NCI-H748 (cell line): ENCODE results near the gene ATP8A2.

Experiments used
- DNase-seq: peaks from one replicate; lab custom pipeline; 2025; ENCODE audit not compliant: unreplicated experiment; lab: John Stamatoyannopoulos, UW

ATP8A2 gene

GRCh38 chr13:25679936-25680335 is 308.2 kb downstream of the ATP8A2 start:
- DNase-seq, result no peak

- DNase-seq, result no peak
These were observed 310.5 kb downstream of the ATP8A2 start for GRCh38 chr13:25682276-25682675.

GRCh38 chr13:25683056-25683455 is 311.3 kb downstream of the ATP8A2 start:
- DNase-seq, result no peak

- DNase-seq, result no peak
These were observed 312.0 kb downstream of the ATP8A2 start for GRCh38 chr13:25683662-25684370.

- no peak for DNase-seq
These were observed 312.7 kb downstream of the ATP8A2 start for GRCh38 chr13:25684491-25684890.

- DNase-seq, result peak; percentile 100
These were observed 315.2 kb downstream of the ATP8A2 start for GRCh38 chr13:25686831-25687470.

- DNase-seq, result peak; percentile 89
These were observed 315.9 kb downstream of the ATP8A2 start for GRCh38 chr13:25687471-25688225.

- peak; percentile 83 for DNase-seq
These were observed 316.8 kb downstream of the ATP8A2 start for GRCh38 chr13:25688536-25688935.

GRCh38 chr13:25689539-25689938 is 317.8 kb downstream of the ATP8A2 start:
- DNase-seq, result peak; percentile 30

- no peak for DNase-seq
These were observed 318.8 kb downstream of the ATP8A2 start for GRCh38 chr13:25690582-25690981.

- DNase-seq, result peak; percentile 90
These were observed 319.9 kb downstream of the ATP8A2 start for GRCh38 chr13:25691654-25692053.

- peak; percentile 90 for DNase-seq
These were observed 320.3 kb downstream of the ATP8A2 start for GRCh38 chr13:25692099-25692498.

- peak; percentile 29 for DNase-seq
These were observed 327.3 kb downstream of the ATP8A2 start for GRCh38 chr13:25699056-25699455.

- DNase-seq, result no peak
These were observed 327.8 kb downstream of the ATP8A2 start for GRCh38 chr13:25699600-25699999.

GRCh38 chr13:25701304-25701703 is 329.5 kb downstream of the ATP8A2 start:
- no peak for DNase-seq

- peak; percentile 38 for DNase-seq
These were observed 330.6 kb downstream of the ATP8A2 start for GRCh38 chr13:25702386-25702785.

- no peak for DNase-seq
These were observed 336.0 kb downstream of the ATP8A2 start for GRCh38 chr13:25707726-25708125.

- no peak for DNase-seq
These were observed 336.5 kb downstream of the ATP8A2 start for GRCh38 chr13:25708268-25708667.

GRCh38 chr13:25709088-25709487 is 337.3 kb downstream of the ATP8A2 start:
- DNase-seq, result peak; percentile 48

GRCh38 chr13:25715760-25716159 is 344.0 kb downstream of the ATP8A2 start:
- no peak for DNase-seq

GRCh38 chr13:25717666-25718197 is 346.0 kb downstream of the ATP8A2 start:
- no peak for DNase-seq

- DNase-seq, result no peak
These were observed 347.9 kb downstream of the ATP8A2 start for GRCh38 chr13:25719666-25720065.
